Mesothelial cell of epicardium (in vitro differentiated cells): Measurements from ENCODE around the gene PRSS50. TPM values are rescaled to one million over a fixed set of nuclear protein-coding genes. Genes with fewer than 3 reads are reported as not detected.
"Not testable (repeated sequence)": the region's sequence is repeated elsewhere in the genome, so short reads cannot be mapped to it uniquely, and the experiment has no call there.

Source experiments
- DNase-seq, 2 experiments: peaks; one replicate each; pipeline ENCODE4 v3.0.0; 2021; ENCODE audit warnings: low spot score in 2 of 2; ENCODE audit not compliant: unreplicated experiment in 2 of 2
- H3K27ac Mint-ChIP-seq: 2 replicates; pipeline ENCODE4 v1.8.0; 2021; ENCODE audit warnings: mixed read lengths
- H3K27me3 Mint-ChIP-seq: 2 replicates; pipeline ENCODE4 v1.8.0; 2021; ENCODE audit warnings: low read depth, mixed read lengths
- H3K36me3 Mint-ChIP-seq: 2 replicates; pipeline ENCODE4 v1.8.0; 2021; ENCODE audit warnings: mixed read lengths
- H3K4me1 Mint-ChIP-seq: 2 replicates; pipeline ENCODE4 v1.8.0; 2021; ENCODE audit warnings: mixed read lengths
- H3K4me3 Mint-ChIP-seq: 2 replicates; pipeline ENCODE4 v1.8.0; 2021; ENCODE audit warnings: mild to moderate bottlenecking, moderate library complexity, mixed read lengths
- H3K9me3 Mint-ChIP-seq: 2 replicates; pipeline ENCODE4 v1.8.0; 2021; ENCODE audit warnings: mixed read lengths
- CTCF ChIP-seq: fragments of 200-600 bp; sonication (generic); IDR thresholded peaks from one replicate; pipeline ENCODE4 v1.5.0; 2021; ENCODE audit warnings: antibody characterized with exemption; ENCODE audit not compliant: unreplicated experiment
- total RNA-seq: library from RNA; stranded (reverse); gene quantifications from 3 replicates; pipeline ENCODE4 v1.2.1, GENCODE V29; 2021

PRSS50 gene
- total RNA-seq, 1 donor from 2014 or later: 4.5 TPM

GRCh38 chr3:46706771-46707582, 10.7 kb downstream of the PRSS50 start:
- TF ChIP-seq CTCF: no peak
- H3K36me3 Mint-ChIP-seq: no peaks in the 10 kb centered on the region
- H3K4me1 Mint-ChIP-seq: peaks cover 11% of the 10 kb centered on the region
- no peak overlapping the region for H3K4me3 Mint-ChIP-seq
- H3K27ac Mint-ChIP-seq: no peak overlapping the region
- H3K27me3 Mint-ChIP-seq: peaks cover 19% of the 10 kb centered on the region
- H3K9me3 Mint-ChIP-seq: no peaks in the 10 kb centered on the region
- DNase-seq: peak in 1 of 2 experiments; percentile 13

GRCh38 chr3:46705751-46706552, 11.7 kb downstream of the PRSS50 start:
- H3K36me3 Mint-ChIP-seq: no peaks in the 10 kb centered on the region

GRCh38 chr3:46705022-46705530, 12.6 kb downstream of the PRSS50 start:
- Mint-ChIP-seq H3K27me3 (peaks cover 24% of the 10 kb centered on the region), H3K4me1 (peaks cover 24% of the 10 kb centered on the region), H3K4me3 (no peak overlapping the region), H3K27ac (no peak overlapping the region), H3K36me3 (no peaks in the 10 kb centered on the region), H3K9me3 (no peaks in the 10 kb centered on the region)
- peak in 1 of 2 experiments; percentile 80 for DNase-seq
- peak; percentile 86 for TF ChIP-seq CTCF

More at GRCh38 chr3:46705751-46706552, 11.7 kb downstream of the PRSS50 start:
- no peaks in the 10 kb centered on the region for H3K9me3 Mint-ChIP-seq
- no peak overlapping the region for H3K4me3 Mint-ChIP-seq
- no peak for DNase-seq
- peaks cover 16% of the 10 kb centered on the region for H3K4me1 Mint-ChIP-seq
- peaks cover 24% of the 10 kb centered on the region for H3K27me3 Mint-ChIP-seq
- H3K27ac Mint-ChIP-seq: peak overlapping the region; percentile 47
- no peak for TF ChIP-seq CTCF

- not testable (repeated sequence) for H3K9me3 Mint-ChIP-seq, DNase-seq
Observed at GRCh38 chr3:46704346-46704745, 13.3 kb downstream of the PRSS50 start.

GRCh38 chr3:46703013-46703520, 14.6 kb downstream of the PRSS50 start:
- Mint-ChIP-seq H3K4me1 (peaks cover 33% of the 10 kb centered on the region), H3K36me3 (no peaks in the 10 kb centered on the region), H3K27ac (no peak overlapping the region), H3K9me3 (no peaks in the 10 kb centered on the region), H3K4me3 (no peak overlapping the region), H3K27me3 (peaks cover 24% of the 10 kb centered on the region)
- DNase-seq: no peak
- TF ChIP-seq CTCF: no peak

More at GRCh38 chr3:46704346-46704745, 13.3 kb downstream of the PRSS50 start:
- H3K27ac Mint-ChIP-seq, H3K36me3 Mint-ChIP-seq, H3K4me3 Mint-ChIP-seq: not testable (repeated sequence)
- Mint-ChIP-seq H3K27me3 (peaks cover 24% of the 10 kb centered on the region), H3K4me1 (peaks cover 31% of the 10 kb centered on the region)
